Left cardiac atrium (tissue), 4 donors: Measurements from ENCODE around the gene EYS. TPM values are rescaled to one million over a fixed set of nuclear protein-coding genes. Genes with fewer than 3 reads are reported as not detected.

Source experiments
- ATAC-seq, 2 donors: fragments of 200-7000 bp; cut with Tn5 transposase; one replicate each; pipeline ENCODE4 v1.9.1; 2020; ENCODE audit warnings: mild to moderate bottlenecking in 2 of 2, moderate library complexity in 2 of 2
- DNase-seq: peaks from one replicate; pipeline ENCODE4 v3.0.0-alpha.2; 2020
- intact Hi-C, 2 donors: fragments of 100-400 bp; cut with DNase I; formaldehyde crosslinking; loops; one replicate each; pipeline versions ENCODE4 v1.14.1 to v1.15.1; 2022 to 2023
- total RNA-seq, 2 donors: library from RNA; stranded (reverse); fragmentation: NEBNext Ultra II Directional; extraction: Animal tissue kit (Norgen Biotek cat#: 25700); gene quantifications; one replicate each; pipeline ENCODE4 v1.2.1, GENCODE V29; 2021
- donor health status: DM: no; HTN: yes; CAD: no.
- donor health status: DM: no; HTN: yes; CAD: no; lungs with severe emphysema.
- donor health status: DM: yes; HTN: yes; CAD: no.
- donor health status: Dilated cardiomyopathy.

The EYS gene
- total RNA-seq, 2 donors from 2014 or later, result 0.44 TPM; not detected in 1

- DNase-seq (no peak), ATAC-seq (no peak)
- intact Hi-C loops, result no loop called here
Measured at GRCh38 chr6:64914124-64914523, 792.9 kb downstream of the EYS start.

GRCh38 chr6:64912966-64913365 is 794.1 kb downstream of the EYS start:
- no peak for DNase-seq
- intact Hi-C loops, result no loop called here
- ATAC-seq, result no peak

DNA sequence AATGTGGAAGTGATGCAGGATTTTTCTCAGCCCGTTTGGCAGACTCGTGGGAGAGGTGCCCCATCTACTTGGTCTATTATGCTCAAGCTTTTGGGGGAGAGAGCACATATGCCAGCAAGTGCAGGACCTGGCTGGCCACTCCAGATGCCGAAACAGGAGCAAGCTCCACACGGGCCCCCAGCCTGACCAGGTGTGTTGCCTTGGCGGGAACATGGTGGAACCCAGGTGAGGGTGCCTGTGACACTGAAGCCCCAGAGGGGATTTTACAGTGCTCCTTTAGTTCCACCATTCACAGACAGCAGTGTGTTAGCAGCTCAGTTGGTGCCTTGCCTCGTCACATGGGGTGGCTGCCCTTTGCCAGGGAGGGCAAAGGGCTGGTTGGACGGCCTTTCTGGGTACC is 798.9 kb downstream of the EYS start:
- DNase-seq (no peak), ATAC-seq (no peak)
- intact Hi-C loops, result no loop called here

DNA sequence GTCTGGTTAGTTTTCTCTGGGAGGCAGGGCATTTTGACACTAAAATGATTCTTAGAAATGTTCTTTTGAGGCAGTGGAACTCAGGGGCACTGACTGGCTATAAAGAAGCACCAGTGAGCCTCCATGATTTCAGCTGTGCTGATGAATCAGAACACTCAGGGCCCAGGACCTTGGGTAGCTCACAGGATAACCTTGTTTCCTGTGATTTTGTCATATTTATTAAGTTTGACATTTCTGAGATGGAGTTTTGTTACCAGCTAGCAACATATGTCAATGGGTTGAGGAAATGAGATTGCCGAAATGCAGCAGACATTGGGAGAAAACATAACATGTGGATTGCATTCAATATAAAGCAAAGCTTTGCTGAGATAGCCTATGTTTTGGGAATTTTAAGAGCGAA is 802.4 kb downstream of the EYS start:
- intact Hi-C loops, result no loop called here
- DNase-seq, result no peak
- no peak for ATAC-seq

DNA sequence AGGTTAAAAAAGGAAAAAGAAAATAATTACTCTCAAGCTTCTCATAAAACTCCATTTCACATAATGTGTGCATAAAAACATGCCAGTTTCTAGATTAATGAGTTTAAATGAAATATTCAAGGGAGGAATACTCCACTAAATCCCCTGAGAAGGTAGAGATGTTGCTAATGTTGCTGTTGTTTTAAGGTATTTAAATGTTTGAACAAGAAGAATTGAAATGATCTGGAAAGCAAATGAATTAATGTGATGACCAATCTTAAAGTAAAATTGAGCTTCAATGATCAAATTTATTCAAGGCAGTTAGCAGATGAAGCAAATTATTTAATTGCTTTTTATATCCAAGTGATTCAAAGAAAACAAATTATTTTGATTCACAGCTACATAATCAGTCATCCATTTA is 804.4 kb downstream of the EYS start:
- DNase-seq (no peak), ATAC-seq (no peak)
- intact Hi-C loops, result no loop called here

- ATAC-seq, result no peak
- intact Hi-C loops, result no loop called here
- DNase-seq, result no peak
Measured at GRCh38 chr6:64896939-64897338, 810.1 kb downstream of the EYS start.

GRCh38 chr6:64895945-64896344 is 811.1 kb downstream of the EYS start:
- intact Hi-C loops, result no loop called here
- ATAC-seq (no peak), DNase-seq (no peak)

DNA sequence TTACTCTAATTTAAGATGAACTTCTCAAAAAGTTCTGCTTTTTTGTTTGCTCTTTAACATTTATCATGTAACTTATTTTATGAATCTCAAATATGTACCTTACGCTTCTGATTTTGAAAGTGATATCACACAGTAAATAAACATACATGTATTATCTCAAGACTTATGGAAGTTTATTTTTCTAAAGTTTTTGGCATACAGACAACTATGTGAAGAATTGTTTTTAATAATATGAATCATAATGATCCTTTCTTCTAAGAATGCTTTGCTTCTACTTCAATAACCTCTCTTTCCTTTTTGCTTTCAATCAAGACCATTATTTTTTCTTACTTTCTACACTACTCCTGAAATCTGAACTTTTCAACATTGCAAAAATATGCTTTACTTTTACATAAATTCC is 816.4 kb downstream of the EYS start:
- intact Hi-C loops, result no loop called here
- DNase-seq (no peak), ATAC-seq (no peak)

GRCh38 chr6:64889144-64889543 is 817.9 kb downstream of the EYS start:
- DNase-seq (no peak), ATAC-seq (no peak)
- intact Hi-C loops, result no loop called here

- ATAC-seq (no peak), DNase-seq (no peak)
- intact Hi-C loops, result no loop called here
Measured at GRCh38 chr6:64874776-64875175, 832.2 kb downstream of the EYS start.

GRCh38 chr6:64872633-64873032 is 834.4 kb downstream of the EYS start:
- DNase-seq (no peak), ATAC-seq (no peak)
- intact Hi-C loops, result no loop called here

DNA sequence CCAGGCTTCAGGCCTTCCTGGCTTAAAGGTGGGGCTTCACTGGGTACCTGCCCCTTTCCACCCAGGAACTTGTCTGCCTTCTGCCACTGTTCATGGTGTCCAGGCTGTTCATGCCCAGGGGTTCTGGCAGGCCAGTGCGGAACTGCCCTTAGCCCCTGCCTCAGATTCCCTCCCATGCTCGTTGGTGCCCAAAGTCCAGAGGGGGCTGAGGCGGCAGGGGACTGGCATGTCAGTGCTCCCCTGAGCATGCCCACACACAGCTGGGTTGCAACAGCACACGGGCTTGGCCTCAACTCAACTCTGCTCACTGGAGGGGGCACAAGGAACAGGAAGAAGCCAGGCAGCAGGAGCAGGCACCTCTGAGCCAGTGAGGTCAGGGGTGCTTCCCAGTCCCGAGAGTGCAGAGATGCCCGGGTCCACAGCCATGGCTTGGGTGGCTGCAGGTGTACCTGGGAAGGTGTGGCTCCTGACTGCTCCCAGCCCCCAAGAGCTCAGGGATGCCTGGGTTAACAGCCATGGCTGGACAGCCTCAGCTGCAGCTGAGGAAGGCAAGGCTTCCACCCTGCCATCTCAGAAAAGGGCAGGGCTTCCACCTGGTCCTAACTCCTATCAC is 845.9 kb downstream of the EYS start:
- ATAC-seq (peak in 1 of 2 donors; percentile 8), DNase-seq (no peak)
- intact Hi-C loops, result no loop called here

- intact Hi-C loops, result no loop called here
- DNase-seq (no peak), ATAC-seq (peak in 1 of 2 donors; percentile 50)
Measured at GRCh38 chr6:64860203-64860602, 846.8 kb downstream of the EYS start.

DNA sequence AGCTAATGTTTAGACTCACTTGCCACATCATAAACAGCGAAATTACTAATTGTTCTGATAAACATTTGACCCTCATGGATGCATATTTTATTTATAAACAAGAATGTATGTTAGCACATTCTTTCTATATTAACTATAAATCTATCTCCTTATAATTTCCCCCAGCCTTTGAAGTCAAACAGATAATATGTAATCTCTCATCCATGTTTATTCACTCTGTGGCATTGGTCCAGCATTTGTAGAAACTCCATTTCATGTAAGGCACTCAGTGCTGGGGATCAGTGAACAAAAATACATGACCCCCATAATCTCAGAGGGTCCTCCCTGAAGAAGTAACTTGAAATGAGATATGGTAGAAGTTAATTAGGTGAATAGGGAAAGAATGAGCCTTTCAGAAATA is 856.9 kb downstream of the EYS start:
- intact Hi-C loops, result no loop called here

DNA sequence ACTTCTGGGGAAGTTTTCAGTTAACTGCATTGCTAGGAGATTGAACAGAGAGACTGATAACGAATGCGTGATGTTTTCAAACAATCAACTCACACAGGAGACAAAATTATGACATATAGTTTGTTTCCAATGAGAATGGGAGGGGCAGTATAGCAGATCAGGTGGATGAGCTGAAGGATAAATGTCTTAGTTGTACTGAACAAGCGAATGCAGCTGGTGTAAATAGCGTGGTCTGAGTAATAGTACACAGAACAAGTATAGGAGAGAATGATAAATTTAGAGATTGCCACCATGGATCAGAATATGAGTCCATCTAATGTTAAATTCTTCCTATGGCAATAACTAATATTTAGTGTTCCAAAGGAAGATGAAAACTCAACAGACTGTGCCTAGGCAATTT is 858.6 kb downstream of the EYS start:
- intact Hi-C loops, result no loop called here
- DNase-seq (no peak), ATAC-seq (no peak)

More for the DNA sequence above, 856.9 kb downstream of the EYS start:
- DNase-seq, result no peak
- ATAC-seq, result no peak

GRCh38 chr6:64847396-64847795 is 859.6 kb downstream of the EYS start:
- ATAC-seq, result no peak
- intact Hi-C loops, result no loop called here
- no peak for DNase-seq

DNA sequence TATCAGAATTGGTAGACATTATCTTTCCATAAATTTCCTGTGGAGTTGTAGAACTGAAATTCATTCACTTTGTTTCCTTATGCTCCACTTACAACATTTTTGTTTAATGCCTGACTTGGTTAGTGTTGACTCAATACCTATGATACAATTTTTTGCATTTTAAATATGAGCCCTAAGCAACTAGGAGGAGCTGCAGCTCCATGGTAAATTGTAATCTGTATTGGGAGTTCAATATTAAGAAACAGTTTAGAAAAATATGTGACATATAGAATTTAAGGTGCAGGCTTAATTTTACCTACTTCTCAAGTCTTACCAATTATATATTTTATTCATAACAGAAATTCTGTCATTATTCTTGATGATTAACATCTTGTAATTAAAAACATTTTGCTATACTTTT is 868.3 kb downstream of the EYS start:
- no peak for DNase-seq
- no peak for ATAC-seq
- intact Hi-C loops, result no loop called here

GRCh38 chr6:64831680-64832079 is 875.3 kb downstream of the EYS start:
- DNase-seq (no peak), ATAC-seq (no peak)
- intact Hi-C loops, result no loop called here

DNA sequence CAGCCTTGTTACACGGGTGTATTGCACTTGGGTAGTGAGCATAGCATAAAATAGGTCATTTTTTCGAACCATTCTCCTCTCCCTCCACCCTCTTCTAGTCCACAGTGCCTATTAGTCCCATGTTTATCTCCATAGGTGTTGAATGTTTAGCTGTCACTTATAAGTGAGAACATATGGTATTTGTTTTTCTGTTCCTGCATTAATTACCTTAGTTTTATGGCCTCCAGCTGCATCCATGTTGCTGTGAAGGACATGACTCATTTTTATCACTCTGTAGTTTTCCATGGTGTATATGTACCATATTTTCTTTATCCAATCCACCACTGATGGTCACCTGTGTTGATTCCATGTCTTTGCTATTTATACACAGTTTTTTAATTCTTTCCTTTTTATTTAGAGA is 889.5 kb downstream of the EYS start:
- intact Hi-C loops, result no loop called here
- DNase-seq (no peak), ATAC-seq (no peak)

GRCh38 chr6:64815718-64816117 is 891.3 kb downstream of the EYS start:
- ATAC-seq, result no peak
- DNase-seq, result no peak
- intact Hi-C loops, result no loop called here

DNA sequence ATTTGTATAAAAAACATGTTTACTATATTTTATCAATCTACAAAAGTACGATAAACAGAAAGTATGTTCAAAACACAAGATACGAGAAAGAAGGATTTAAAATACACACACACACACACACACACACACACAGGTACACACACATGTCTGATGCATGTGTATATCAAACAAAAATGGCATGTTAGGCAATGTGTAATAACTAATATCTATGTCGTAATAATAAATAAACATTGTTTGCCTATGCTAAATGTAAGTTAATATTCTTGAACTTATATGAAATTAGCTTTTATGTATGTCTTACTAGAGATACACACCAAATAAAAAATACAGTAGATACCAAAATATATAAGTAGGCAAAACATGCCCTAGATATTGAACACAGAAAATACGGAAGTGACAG is 894.9 kb downstream of the EYS start:
- intact Hi-C loops, result no loop called here
- ATAC-seq, result no peak
- no peak for DNase-seq

- DNase-seq (no peak), ATAC-seq (no peak)
- intact Hi-C loops, result no loop called here
Measured at GRCh38 chr6:64811119-64811518, 895.9 kb downstream of the EYS start.
